Right cardiac atrium (tissue), 5 donors: ENCODE results near the gene DRC3. TPM values are rescaled to one million over a fixed set of nuclear protein-coding genes. Genes with fewer than 3 reads are reported as not detected.
"Not testable (repeated sequence)": the region's sequence is repeated elsewhere in the genome, so short reads cannot be mapped to it uniquely, and the experiment has no call there.

ENCODE experiments used
- ATAC-seq, 2 donors: fragments of 200-7000 bp; cut with Tn5 transposase; one replicate each; pipeline versions ENCODE4 v1.8.0 to v1.9.1; 2020; ENCODE audit warnings: moderate library complexity in 2 of 2, mild to moderate bottlenecking in 1 of 2
- DNase-seq, 3 donors: peaks; one replicate each; pipeline ENCODE4 v3.0.0-alpha.2; 2020
- H3K27ac ChIP-seq: one replicate; pipeline ENCODE4 v1.5.1; 2013; ENCODE audit warnings: mild to moderate bottlenecking, low read length, control low read depth, moderate library complexity
- H3K27me3 ChIP-seq: one replicate; pipeline ENCODE4 v1.6.1; 2013; ENCODE audit not compliant: control insufficient read depth, insufficient read depth
- H3K4me1 ChIP-seq: one replicate; pipeline ENCODE4 v1.6.1; 2013; ENCODE audit warnings: low read length; ENCODE audit not compliant: control insufficient read depth, insufficient read depth
- H3K4me3 ChIP-seq: one replicate; pipeline ENCODE4 v1.5.1; 2013; ENCODE audit warnings: low read length, control low read depth
- H3K9me3 ChIP-seq: one replicate; pipeline ENCODE4 v1.6.1; 2013; ENCODE audit warnings: low read length; ENCODE audit not compliant: control insufficient read depth
- WGBS: extraction: QIAGEN DNeasy Blood & Tissue Kit; methylation state at CpG from one replicate; pipeline ENCODE4 v1.1.7; 2013; 5-methylcytosine and 5-hydroxymethylcytosine counted together
- intact Hi-C, 4 donors: fragments of 100-400 bp; cut with DNase I; formaldehyde crosslinking; loops; one replicate each; pipeline versions ENCODE4 v1.11.0 to v1.14.0; 2022 to 2023
- polyA plus RNA-seq: library from polyadenylated mRNA; stranded (reverse); fragments of 200-250 nt; gene quantifications from one replicate; pipeline ENCODE4 v1.2.3, GENCODE V29; 2013
- total RNA-seq, 4 donors: library from RNA; stranded (reverse); fragmentation: NEBNext Ultra II Directional; extraction: Animal tissue kit (Norgen Biotek cat#: 25700); gene quantifications; one replicate each; pipeline ENCODE4 v1.2.1, GENCODE V29; 2021
- donor health status: healthy with polysubstance abuse.
- donor health status: DM: no; HTN: yes; CAD: no.
- donor health status: DM: no; HTN: no; CAD: no.
- donor health status: DM: no; HTN: yes; CAD: no; lungs with severe emphysema.
- donor health status: DM: yes; HTN: yes; CAD: no.

The DRC3 gene
- total and polyA plus RNA-seq, 5 donors: 1.4 to 3.2 (median 1.8) TPM

GRCh38 chr17:17933775-17934174 lies 38.9 kb upstream of the DRC3 start:
- peaks cover 33% of the 10 kb centered on the region for H3K4me1 ChIP-seq

GRCh38 chr17:17934214-17934613 lies 38.4 kb upstream of the DRC3 start:
- Histone ChIP-seq H3K27ac (no peak overlapping the region), H3K4me3 (no peak overlapping the region), H3K9me3 (no peaks in the 10 kb centered on the region), H3K4me1 (peaks cover 32% of the 10 kb centered on the region), H3K27me3 (no peaks in the 10 kb centered on the region)
- intact Hi-C loops: no loop called here
- no peak for DNase-seq
- WGBS: 69% methylated on average over 2 of the region's 2 CpGs
- ATAC-seq: no peak

More at GRCh38 chr17:17933775-17934174, 38.9 kb upstream of the DRC3 start:
- DNase-seq (no peak), ATAC-seq (no peak)
- intact Hi-C loops: no loop called here
- no peak overlapping the region for H3K27ac ChIP-seq
- no peak overlapping the region for H3K4me3 ChIP-seq
- no peaks in the 10 kb centered on the region for H3K27me3 ChIP-seq
- H3K9me3 ChIP-seq: no peaks in the 10 kb centered on the region

- intact Hi-C loops: no loop called here
- H3K27ac ChIP-seq: peak overlapping the region; percentile 75
- ATAC-seq (no peak), DNase-seq (no peak)
- no peaks in the 10 kb centered on the region for H3K27me3 ChIP-seq
- 72% methylated on average over 3 of the region's 3 CpGs for WGBS
- no peak overlapping the region for H3K4me3 ChIP-seq
- peaks cover 31% of the 10 kb centered on the region for H3K4me1 ChIP-seq
- no peaks in the 10 kb centered on the region for H3K9me3 ChIP-seq
These were observed 37.9 kb upstream of the DRC3 start for GRCh38 chr17:17934806-17935205.

- peak in 1 of 3 donors; percentile 47 for DNase-seq
- H3K27ac ChIP-seq: peak overlapping the region; percentile 84
- WGBS: 48% methylated on average over 6 of the region's 6 CpGs
- no peaks in the 10 kb centered on the region for H3K27me3 ChIP-seq
- H3K4me3 ChIP-seq: no peak overlapping the region
- peaks cover 34% of the 10 kb centered on the region for H3K4me1 ChIP-seq
- peak; percentile 72 to 75 for ATAC-seq
- intact Hi-C loops: no loop called here
- no peaks in the 10 kb centered on the region for H3K9me3 ChIP-seq
These were observed 37.1 kb upstream of the DRC3 start for GRCh38 chr17:17935321-17936271.

- Histone ChIP-seq H3K27me3 (no peaks in the 10 kb centered on the region), H3K4me3 (no peak overlapping the region), H3K27ac (no peak overlapping the region), H3K4me1 (peaks cover 39% of the 10 kb centered on the region), H3K9me3 (no peaks in the 10 kb centered on the region)
- intact Hi-C loops: no loop called here
- 61% methylated on average over 4 of the region's 4 CpGs for WGBS
- DNase-seq: no peak
- no peak for ATAC-seq
These were observed 35.3 kb upstream of the DRC3 start for GRCh38 chr17:17937201-17937853.

GRCh38 chr17:17937958-17938357 lies 34.7 kb upstream of the DRC3 start:
- Histone ChIP-seq H3K27ac (peak overlapping the region; percentile 22), H3K4me3 (no peak overlapping the region), H3K4me1 (peaks cover 39% of the 10 kb centered on the region), H3K27me3 (no peaks in the 10 kb centered on the region), H3K9me3 (no peaks in the 10 kb centered on the region)
- DNase-seq (no peak), ATAC-seq (no peak)
- 77% methylated on average over 5 of the region's 5 CpGs for WGBS
- intact Hi-C loops: no loop called here

GRCh38 chr17:17938388-17939107 lies 34.1 kb upstream of the DRC3 start:
- Histone ChIP-seq H3K4me3 (no peak overlapping the region), H3K27ac (peak overlapping the region; percentile 38), H3K9me3 (no peaks in the 10 kb centered on the region), H3K4me1 (peaks cover 43% of the 10 kb centered on the region), H3K27me3 (no peaks in the 10 kb centered on the region)
- DNase-seq (no peak), ATAC-seq (no peak)
- intact Hi-C loops: no loop called here
- 88% methylated on average over 8 of the region's 8 CpGs for WGBS

GRCh38 chr17:17939941-17940340 lies 32.7 kb upstream of the DRC3 start:
- ATAC-seq, H3K9me3 ChIP-seq, H3K4me3 ChIP-seq, DNase-seq, H3K27ac ChIP-seq, intact Hi-C loops, H3K27me3 ChIP-seq: not testable (repeated sequence)
- 79% methylated on average over 7 of the region's 7 CpGs for WGBS
- peaks cover 47% of the 10 kb centered on the region for H3K4me1 ChIP-seq

GRCh38 chr17:17940441-17940911 lies 32.2 kb upstream of the DRC3 start:
- intact Hi-C loops: no loop called here

GRCh38 chr17:17941015-17941414 lies 31.6 kb upstream of the DRC3 start:
- DNase-seq: no peak
- Histone ChIP-seq H3K27ac (peak overlapping the region; percentile 54), H3K4me3 (no peak overlapping the region), H3K4me1 (peaks cover 39% of the 10 kb centered on the region), H3K27me3 (no peaks in the 10 kb centered on the region), H3K9me3 (no peaks in the 10 kb centered on the region)
- WGBS: 27% methylated on average over 5 of the region's 5 CpGs
- ATAC-seq: no peak
- intact Hi-C loops: no loop called here

More at GRCh38 chr17:17940441-17940911, 32.2 kb upstream of the DRC3 start:
- Histone ChIP-seq H3K4me1 (peaks cover 42% of the 10 kb centered on the region), H3K27ac (peak overlapping the region; percentile 64), H3K4me3 (no peak overlapping the region), H3K27me3 (no peaks in the 10 kb centered on the region), H3K9me3 (no peaks in the 10 kb centered on the region)
- no peak for DNase-seq
- ATAC-seq: no peak
- WGBS: 44% methylated on average over 3 of the region's 3 CpGs

GRCh38 chr17:17942846-17943245 lies 29.8 kb upstream of the DRC3 start:
- DNase-seq (no peak), ATAC-seq (peak; percentile 44 to 55)
- Histone ChIP-seq H3K4me1 (peaks cover 31% of the 10 kb centered on the region), H3K9me3 (no peaks in the 10 kb centered on the region), H3K27ac (peak overlapping the region; percentile 55), H3K27me3 (no peaks in the 10 kb centered on the region), H3K4me3 (no peak overlapping the region)
- intact Hi-C loops: no loop called here
